Stimulated activated CD8-positive, alpha-beta memory T cell treated with anti-CD3 and anti-CD28 coated beads, Interleukin-12 subunit alpha, Interleukin-12 subunit beta, amount 100 ng/mL, for 24 hours (primary cell): ENCODE data around the gene FAAP20.

ENCODE experiments used
- DNase-seq: peaks from one replicate; pipeline ENCODE4 v3.0.0-alpha.2; 2020; ENCODE audit errors: extremely low read depth

FAAP20 gene

DNA sequence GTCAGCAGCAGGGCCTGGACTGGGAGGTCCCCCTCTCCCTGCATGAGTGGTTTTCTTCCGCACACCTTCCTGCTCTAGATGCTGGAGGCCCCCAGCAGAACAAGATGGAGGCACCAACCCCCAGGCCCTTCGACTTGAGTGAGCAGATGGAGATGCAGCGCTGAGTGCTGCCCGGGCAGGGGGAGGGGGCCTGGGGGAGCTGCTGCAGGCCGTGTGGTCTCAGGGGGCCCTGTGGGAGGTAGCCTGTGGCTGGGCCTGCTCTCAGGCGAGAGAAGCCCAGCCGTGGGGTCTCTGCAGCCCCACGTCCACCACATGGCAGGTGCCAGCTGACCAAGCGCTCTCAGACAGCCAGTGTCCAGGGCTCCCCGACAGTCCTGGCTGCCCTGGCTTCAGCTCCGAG is 1.2 kb upstream of the FAAP20 start:
- no peak for DNase-seq

GRCh38 chr1:2194898-2195673 is 514 bp upstream of the FAAP20 start:
- peak; percentile 66 for DNase-seq

GRCh38 chr1:2193514-2194281 is 874 bp downstream of the FAAP20 start:
- no peak for DNase-seq

GRCh38 chr1:2192031-2192995 is 2.3 kb downstream of the FAAP20 start:
- no peak for DNase-seq

- DNase-seq: no peak
Observed at GRCh38 chr1:2190491-2190976, 4.0 kb downstream of the FAAP20 start.

DNA sequence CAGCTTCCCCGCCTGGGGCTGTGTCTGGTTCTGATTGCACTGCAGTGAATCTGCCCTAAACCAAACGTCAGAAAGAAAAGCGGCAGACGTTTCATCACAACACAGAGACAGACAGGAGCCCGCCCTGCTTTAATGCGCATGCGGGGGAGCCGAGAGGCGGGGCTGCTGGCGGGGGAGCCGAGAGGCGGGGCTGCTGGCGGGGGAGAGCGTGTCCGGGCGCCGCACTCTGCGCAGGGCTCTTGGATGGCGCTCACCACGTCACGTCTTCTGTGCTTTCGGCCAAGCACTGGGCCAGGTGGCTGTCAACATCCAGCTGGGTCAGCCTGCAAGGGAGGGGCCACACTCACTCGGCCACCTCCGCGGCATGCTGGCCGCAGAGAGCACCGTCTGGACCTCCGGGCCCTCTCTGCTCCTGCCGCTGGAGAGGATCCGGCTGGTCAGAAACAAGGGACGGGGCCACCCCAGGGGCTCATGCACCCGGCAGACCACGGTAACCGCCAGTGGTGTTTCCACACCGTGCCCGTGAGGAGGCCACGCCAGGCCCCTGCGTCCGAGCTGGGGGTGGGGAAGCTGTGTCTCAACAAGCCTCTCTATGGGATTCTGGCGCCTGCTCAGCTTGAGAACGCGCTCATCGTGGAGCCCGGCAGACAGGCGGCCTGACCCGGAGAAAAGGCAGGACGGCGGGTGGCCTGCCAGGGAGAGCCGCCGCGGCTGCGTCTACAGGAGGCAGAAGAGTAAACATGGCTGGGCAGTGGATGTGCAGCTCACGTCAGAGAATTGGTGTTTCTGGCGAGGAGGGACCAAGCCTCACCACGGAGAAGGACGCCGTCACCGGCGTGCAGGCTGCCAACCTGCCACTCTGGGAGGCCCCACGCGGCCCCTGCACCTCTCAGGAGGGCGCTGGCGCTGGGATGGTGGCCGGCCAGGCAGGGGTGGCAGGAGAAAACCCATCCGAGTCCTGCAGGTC is 4.8 kb downstream of the FAAP20 start:
- DNase-seq: peak; percentile 73

DNA sequence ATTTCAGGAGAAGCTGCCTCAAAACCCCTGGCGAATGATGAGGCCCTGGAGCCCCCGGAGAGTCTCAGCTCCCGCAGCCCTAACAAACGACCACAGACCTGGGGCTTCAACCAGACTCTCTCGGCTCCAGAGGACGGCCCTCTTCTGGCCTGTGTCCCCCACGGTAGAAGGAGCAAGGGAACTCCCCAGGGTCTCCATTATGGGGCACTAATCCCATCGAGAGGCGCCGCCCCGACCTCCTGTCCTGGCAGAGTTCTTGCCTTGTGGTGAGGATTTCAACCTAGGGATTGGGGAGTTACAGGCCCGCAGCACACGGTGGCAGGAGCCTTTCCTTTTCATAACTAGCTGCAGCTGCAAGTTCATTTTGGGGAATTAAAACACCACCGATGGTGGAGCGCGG is 6.2 kb downstream of the FAAP20 start:
- no peak for DNase-seq

DNA sequence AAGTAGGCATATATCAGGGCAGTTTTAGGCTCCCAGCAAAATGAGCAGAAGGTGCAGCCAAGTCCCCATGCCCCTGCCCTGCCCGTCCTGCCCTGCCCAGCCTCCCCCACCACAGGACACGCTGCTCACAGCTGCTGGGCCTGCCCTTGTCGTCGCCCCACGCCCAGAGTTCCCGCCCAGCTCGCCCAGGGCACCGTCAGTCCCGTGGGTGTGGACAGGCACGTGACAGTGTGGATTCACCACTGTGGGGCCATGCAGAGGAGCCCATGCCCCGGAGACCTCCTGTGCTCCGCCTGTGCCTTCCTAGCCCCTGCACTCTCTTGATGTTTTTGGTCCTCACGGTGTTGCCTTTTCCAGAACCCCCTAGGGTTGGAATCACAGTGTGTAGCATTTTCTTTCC is 7.0 kb downstream of the FAAP20 start:
- no peak for DNase-seq

DNA sequence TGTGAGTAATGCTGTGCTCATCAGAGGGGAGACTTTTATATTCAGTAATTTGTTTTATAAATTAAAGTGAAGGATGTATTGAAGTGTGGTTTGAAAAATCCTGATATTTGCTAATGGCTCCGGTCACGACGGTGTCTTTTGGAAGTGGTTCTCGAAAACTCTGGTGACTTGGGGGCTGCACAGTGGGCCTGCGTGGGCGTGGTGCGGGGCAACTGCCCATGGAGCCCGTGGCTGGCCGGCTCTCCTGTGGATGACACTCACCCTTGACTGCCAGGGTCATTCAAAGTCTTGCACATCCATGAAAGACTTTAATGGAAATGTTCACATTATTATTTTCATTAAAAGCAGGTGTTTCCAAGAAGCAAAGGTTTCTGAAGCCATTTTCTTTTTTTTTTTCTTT is 7.7 kb downstream of the FAAP20 start:
- no peak for DNase-seq

- DNase-seq: no peak
Observed at GRCh38 chr1:2185880-2186855, 8.4 kb downstream of the FAAP20 start.

GRCh38 chr1:2184934-2185333 is 9.6 kb downstream of the FAAP20 start:
- DNase-seq: no peak

GRCh38 chr1:2184531-2184930 is 10.0 kb downstream of the FAAP20 start:
- no peak for DNase-seq

DNA sequence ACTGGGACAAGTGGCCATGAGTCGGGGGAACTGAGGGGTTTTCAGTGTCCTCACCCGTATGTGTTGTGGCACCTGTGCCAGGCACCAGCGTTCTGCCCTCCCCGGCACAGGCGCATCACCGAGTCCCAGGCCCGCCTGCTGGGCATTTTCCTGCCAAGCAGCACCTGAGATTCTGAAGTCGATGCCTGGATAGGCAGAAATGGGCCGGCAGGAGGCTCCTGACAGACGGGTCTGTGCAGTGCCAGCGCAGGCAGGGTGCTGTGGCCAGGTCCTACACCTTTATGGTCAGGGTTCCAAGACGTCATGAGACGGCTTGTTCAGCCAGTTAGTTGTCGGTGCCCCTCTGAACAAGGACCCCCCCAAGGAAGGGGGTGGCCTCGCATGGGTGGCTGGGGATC is 10.6 kb downstream of the FAAP20 start:
- DNase-seq: no peak

GRCh38 chr1:2182376-2182775 is 12.2 kb downstream of the FAAP20 start:
- no peak for DNase-seq

DNA sequence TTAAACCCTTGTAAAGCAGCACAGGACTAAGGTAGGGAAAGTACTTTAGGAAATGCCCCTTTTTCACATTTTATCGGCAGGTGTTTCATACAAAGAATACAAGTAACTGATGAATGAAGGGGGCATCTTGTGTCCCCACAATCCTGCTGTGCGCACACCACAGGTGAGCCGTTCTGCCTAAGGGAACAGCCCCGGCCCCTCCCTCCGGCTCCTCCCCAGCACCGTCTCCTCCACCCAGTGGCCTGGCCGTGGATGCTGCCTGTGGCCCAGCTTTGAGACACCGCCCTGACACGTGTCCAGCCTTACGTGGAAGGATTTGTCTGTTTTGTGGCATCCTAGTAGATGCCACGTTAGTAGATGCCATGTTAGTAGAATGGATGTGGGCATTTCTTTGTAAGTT is 12.8 kb downstream of the FAAP20 start:
- no peak for DNase-seq

- no peak for DNase-seq
Observed at GRCh38 chr1:2181271-2181670, 13.3 kb downstream of the FAAP20 start.

DNA sequence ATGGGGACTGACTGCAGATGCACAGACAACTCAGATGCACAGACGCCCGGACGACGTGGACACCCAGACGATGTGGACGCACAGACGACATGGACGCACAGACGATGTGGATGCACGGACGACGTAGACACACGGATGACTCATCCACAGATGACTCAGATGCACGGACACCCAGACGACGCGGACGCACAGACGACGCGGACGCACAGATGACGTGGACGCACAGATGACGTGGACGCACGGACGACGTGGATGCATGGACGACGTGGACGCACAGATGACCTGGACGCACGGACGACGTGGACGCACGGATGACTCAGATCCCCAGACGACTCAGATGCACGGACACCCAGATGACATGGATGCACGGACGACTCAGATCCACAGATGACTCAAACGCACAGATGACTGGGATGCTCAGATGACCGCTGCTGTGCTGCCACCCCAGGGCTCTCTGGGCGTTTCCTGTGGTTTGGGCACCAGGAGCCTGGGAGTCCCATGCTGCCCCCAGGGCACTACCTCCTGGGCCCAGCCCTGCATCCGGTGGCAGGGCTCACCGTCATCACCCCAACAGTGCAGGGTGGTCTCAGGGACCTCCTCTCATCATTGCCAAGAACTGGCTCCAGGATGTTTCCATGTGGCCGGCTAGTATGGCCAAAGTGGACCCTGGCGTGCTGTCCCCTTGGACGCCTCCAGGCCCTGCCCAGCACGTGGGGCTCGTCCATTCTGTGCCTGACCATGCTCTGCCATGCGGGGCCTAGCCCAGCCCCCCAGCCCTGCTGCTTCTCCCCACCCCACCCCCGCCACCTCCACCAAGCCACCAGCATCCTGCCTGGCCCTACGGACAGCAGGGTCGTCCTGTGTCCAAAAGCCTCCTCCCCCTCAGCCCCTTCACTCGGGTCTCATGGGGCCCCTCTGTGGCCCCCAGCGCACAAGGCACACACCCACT is 14.0 kb downstream of the FAAP20 start:
- no peak for DNase-seq

GRCh38 chr1:2179283-2180013 is 15.1 kb downstream of the FAAP20 start:
- no peak for DNase-seq
